GM10266 (cell line): ENCODE data around the gene RETREG1.

ENCODE experiments used
- DNase-seq: peaks from one replicate; pipeline ENCODE4 v3.0.0; 2012; ENCODE audit errors: extremely low spot score
- CTCF ChIP-seq: IDR thresholded peaks from 2 replicates; pipeline ENCODE4 v1.5.1; 2012; ENCODE audit warnings: mild to moderate bottlenecking, low read depth; ENCODE audit not compliant: control insufficient read depth, insufficient read depth; ENCODE audit errors: missing control alignments

The RETREG1 gene

GRCh38 chr5:16582081-16582480, 34.7 kb downstream of the RETREG1 start:
- DNase-seq: no peak
- TF ChIP-seq CTCF: no peak

GRCh38 chr5:16580382-16580781, 36.4 kb downstream of the RETREG1 start:
- DNase-seq: no peak
- no peak for TF ChIP-seq CTCF

GRCh38 chr5:16579142-16579847, 37.5 kb downstream of the RETREG1 start:
- DNase-seq: no peak
- TF ChIP-seq CTCF: no peak

GRCh38 chr5:16578474-16578883, 38.3 kb downstream of the RETREG1 start:
- TF ChIP-seq CTCF: no peak
- DNase-seq: no peak

- no peak for DNase-seq
- TF ChIP-seq CTCF: no peak
Observed at GRCh38 chr5:16577677-16578076, 39.1 kb downstream of the RETREG1 start.

GRCh38 chr5:16574789-16575721, 41.7 kb downstream of the RETREG1 start:
- DNase-seq: no peak
- TF ChIP-seq CTCF: no peak

- TF ChIP-seq CTCF: no peak
- no peak for DNase-seq
Observed at GRCh38 chr5:16573401-16573800, 43.4 kb downstream of the RETREG1 start.
